Caki2 (cell line): Measurements from ENCODE around the gene PANX1. TPM values are rescaled to one million over a fixed set of nuclear protein-coding genes. Genes with fewer than 3 reads are reported as not detected.

Experiments
- DNase-seq: peaks from one replicate; pipeline ENCODE4 v3.0.0-alpha.2; 2015; ENCODE audit warnings: low read depth
- in situ Hi-C: cut with HindIII; loops from 2 replicates; pipeline ENCODE4 v1.10.0; 2016; ENCODE audit warnings: low sequenced_read_pairs, low pct_unique_long_range_greater_than_20kb, mixed read lengths
- total RNA-seq: library from RNA; depleted of rRNA; stranded (reverse); fragments of >200 nt; shearing (Covaris generic); gene quantifications from 2 replicates; pipeline ENCODE4 v1.2.3, GENCODE V29; 2014; ENCODE audit warnings: low replicate concordance; rRNA removed

Gene PANX1
- total RNA-seq, 1 experiment from 2014 or later, result 18.0 TPM

- DNase-seq, result no peak
- in situ Hi-C loops, result no loop called here
Observed at GRCh38 chr11:94203070-94203469, 74.4 kb downstream of the PANX1 start.

GRCh38 chr11:94211261-94211830 is 82.7 kb downstream of the PANX1 start:
- in situ Hi-C loops, result no loop called here
- DNase-seq, result no peak

- in situ Hi-C loops, result no loop called here
Observed at GRCh38 chr11:94212898-94213297, 84.3 kb downstream of the PANX1 start.

GRCh38 chr11:94217705-94218104 is 89.1 kb downstream of the PANX1 start:
- in situ Hi-C loops, result no loop called here
- no peak for DNase-seq

More at GRCh38 chr11:94212898-94213297, 84.3 kb downstream of the PANX1 start:
- DNase-seq, result no peak

- no peak for DNase-seq
- in situ Hi-C loops, result no loop called here
Observed at GRCh38 chr11:94218372-94218771, 89.7 kb downstream of the PANX1 start.

GRCh38 chr11:94219771-94220170 is 91.1 kb downstream of the PANX1 start:
- no peak for DNase-seq
- in situ Hi-C loops, result no loop called here

- in situ Hi-C loops, result no loop called here
- DNase-seq, result no peak
Observed at GRCh38 chr11:94224078-94224477, 95.4 kb downstream of the PANX1 start.

Other genes starting within 250 kb of the PANX1 start
- gene HEPHL1, start 107.5 kb upstream of the PANX1 start, total RNA-seq, result not detected in 2 replicates
- not detected in 2 replicates for gene IZUMO1R, start 175.7 kb downstream of the PANX1 start, total RNA-seq